Stimulated activated memory B cell treated with anti-CD40 and anti-IgM and Interleukin-4, amounts not matched to agents 10 μg/mL and 1 μg/mL and 100 μg/mL, for 72 hours (primary cell): Measurements from ENCODE around the gene CUL4B.
A peak's percentile ranks its signal among the peaks of the same experiment; 100 is the strongest.
"Not testable (repeated sequence)": the region's sequence is repeated elsewhere in the genome, so short reads cannot be mapped to it uniquely, and the experiment has no call there.

Source experiments
- ATAC-seq: fragments of 150-1000 bp; cut with Tn5 transposase; 2 replicates; pipeline ENCODE4 v1.10.0; 2021
- H3K27ac Mint-ChIP-seq: one replicate; pipeline ENCODE4 v1.8.0; 2022; ENCODE audit warnings: mild to moderate bottlenecking, mixed read lengths
- H3K27me3 Mint-ChIP-seq: one replicate; pipeline ENCODE4 v1.8.0; 2022; ENCODE audit warnings: mixed read lengths
- H3K36me3 Mint-ChIP-seq: one replicate; pipeline ENCODE4 v1.8.0; 2022; ENCODE audit warnings: mixed read lengths
- H3K4me1 Mint-ChIP-seq: one replicate; pipeline ENCODE4 v1.8.0; 2022; ENCODE audit warnings: mixed read lengths
- H3K4me3 Mint-ChIP-seq: one replicate; pipeline ENCODE4 v1.8.0; 2022; ENCODE audit warnings: mild to moderate bottlenecking, moderate library complexity, mixed read lengths
- H3K9me3 Mint-ChIP-seq: one replicate; pipeline ENCODE4 v1.8.0; 2022; ENCODE audit warnings: mixed read lengths

CUL4B gene

DNA sequence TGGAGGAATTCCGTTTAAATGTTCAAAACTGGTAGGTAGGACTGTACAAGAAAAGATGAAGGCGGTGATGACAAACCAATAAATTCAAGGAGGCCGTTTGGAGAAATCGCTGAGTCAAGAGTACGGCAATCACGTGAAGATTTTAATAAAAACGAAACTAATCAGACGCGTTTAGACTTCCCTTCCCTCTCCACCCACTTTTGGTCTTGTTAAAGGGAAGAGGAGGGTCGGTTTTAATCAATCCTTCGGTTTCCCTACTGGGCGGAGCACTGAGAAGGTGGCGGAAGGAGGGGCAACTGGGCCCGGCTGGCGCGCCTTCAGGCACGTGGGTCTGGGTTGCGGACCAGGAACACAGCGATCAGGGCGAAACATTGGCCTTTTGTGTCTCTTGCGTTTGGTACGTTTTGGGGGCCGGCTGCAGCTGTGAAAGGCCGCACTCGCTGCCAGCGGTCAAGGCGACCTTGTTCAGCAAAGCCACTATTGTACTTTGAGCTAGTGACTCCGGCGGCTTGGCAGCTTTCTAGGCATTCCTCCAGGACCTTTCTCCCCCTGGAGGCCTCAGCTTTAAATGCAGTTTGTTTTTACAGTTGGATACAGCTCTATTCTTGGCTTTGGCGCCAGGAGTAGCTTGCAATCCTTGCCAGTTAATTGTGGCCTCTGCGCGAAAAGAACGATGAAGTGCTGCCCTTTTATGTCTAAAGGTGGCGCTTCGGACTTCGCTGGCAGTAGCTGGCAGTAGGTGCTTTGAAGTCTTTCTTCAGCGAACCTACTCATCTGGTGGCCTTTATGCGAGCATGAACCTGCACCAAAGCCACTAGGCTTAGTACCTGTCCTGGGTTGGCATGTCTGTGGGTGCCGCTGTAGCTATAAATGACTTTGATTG is 74.9 kb downstream of the CUL4B start:
- peak overlapping the region; percentile 81 for H3K4me3 Mint-ChIP-seq
- H3K4me1 Mint-ChIP-seq, result peaks cover 5% of the 10 kb centered on the region
- H3K27me3 Mint-ChIP-seq, result no peaks in the 10 kb centered on the region
- peak overlapping the region; percentile 75 for H3K27ac Mint-ChIP-seq
- peak; percentile 86 for ATAC-seq
- no peaks in the 10 kb centered on the region for H3K36me3 Mint-ChIP-seq
- no peaks in the 10 kb centered on the region for H3K9me3 Mint-ChIP-seq

DNA sequence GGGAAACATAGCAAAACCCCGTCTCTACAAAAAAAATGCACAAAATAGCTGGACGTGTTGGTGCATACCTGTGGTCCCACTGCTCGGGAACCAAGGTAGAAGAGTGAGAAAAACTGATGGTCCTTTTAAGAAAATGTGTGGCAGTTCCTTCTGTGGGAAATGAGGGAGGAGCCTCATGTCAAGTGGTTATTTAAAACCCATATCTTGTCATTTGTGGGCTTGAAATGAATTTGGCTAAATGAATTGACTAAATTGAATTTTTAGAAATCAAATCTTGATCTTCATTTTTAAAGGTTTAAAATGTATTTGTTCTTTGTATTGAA is 75.5 kb downstream of the CUL4B start:
- no peaks in the 10 kb centered on the region for H3K36me3 Mint-ChIP-seq
- H3K27me3 Mint-ChIP-seq, result no peaks in the 10 kb centered on the region
- peaks cover 5% of the 10 kb centered on the region for H3K4me1 Mint-ChIP-seq
- ATAC-seq, result no peak
- H3K9me3 Mint-ChIP-seq, result no peaks in the 10 kb centered on the region
- H3K4me3 Mint-ChIP-seq, result peak overlapping the region; percentile 81
- H3K27ac Mint-ChIP-seq, result peak overlapping the region; percentile 75

DNA sequence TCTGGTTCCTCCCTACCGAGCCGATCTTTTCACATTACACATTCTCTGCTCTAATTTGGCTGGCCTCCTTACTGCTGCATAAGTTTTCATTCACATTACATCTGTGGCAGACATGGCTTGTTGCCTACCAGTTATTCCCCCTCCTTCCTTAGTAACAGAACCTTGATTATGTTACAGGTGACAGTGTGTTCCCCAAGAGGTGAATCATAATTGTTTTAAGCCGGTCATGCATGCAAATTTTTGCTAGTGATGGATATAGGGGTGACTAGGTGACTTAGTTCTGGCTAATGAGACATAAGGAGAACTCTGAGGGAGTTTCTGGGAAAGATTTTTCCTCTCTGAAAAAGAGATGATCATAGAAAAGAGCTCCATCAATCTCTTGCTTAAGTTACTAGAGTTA is 83.3 kb downstream of the CUL4B start:
- Mint-ChIP-seq H3K9me3 (no peaks in the 10 kb centered on the region), H3K27me3 (no peaks in the 10 kb centered on the region), H3K4me3 (no peak overlapping the region), H3K4me1 (no peaks in the 10 kb centered on the region), H3K36me3 (no peaks in the 10 kb centered on the region), H3K27ac (no peak overlapping the region)
- ATAC-seq, result no peak

DNA sequence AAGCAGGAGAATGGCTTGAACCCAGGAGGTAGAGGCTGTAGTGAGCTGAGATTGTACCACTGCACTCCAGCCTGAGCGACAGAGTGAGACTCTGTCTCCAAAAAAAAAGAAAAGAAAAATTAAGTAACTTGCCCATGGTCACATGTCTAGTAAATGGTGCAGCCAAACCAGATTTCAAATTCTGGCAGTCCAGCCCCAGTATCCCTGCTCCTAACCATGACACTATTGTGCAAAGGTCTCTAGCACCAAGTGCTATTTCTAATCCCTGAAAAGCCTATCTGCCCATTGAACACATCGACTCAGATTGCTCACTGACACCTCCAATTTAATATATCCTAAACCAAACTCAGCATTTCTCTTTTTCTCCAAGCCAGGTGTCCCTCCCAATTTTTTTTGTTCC is 84.0 kb downstream of the CUL4B start:
- H3K36me3 Mint-ChIP-seq, result no peaks in the 10 kb centered on the region
- H3K4me1 Mint-ChIP-seq, result no peaks in the 10 kb centered on the region
- no peak overlapping the region for H3K4me3 Mint-ChIP-seq
- no peaks in the 10 kb centered on the region for H3K9me3 Mint-ChIP-seq
- H3K27me3 Mint-ChIP-seq, result no peaks in the 10 kb centered on the region
- no peak overlapping the region for H3K27ac Mint-ChIP-seq
- ATAC-seq, result no peak

- not testable (repeated sequence) for H3K9me3 Mint-ChIP-seq, H3K36me3 Mint-ChIP-seq, H3K27ac Mint-ChIP-seq, ATAC-seq, H3K4me1 Mint-ChIP-seq, H3K4me3 Mint-ChIP-seq, H3K27me3 Mint-ChIP-seq
Observed at GRCh38 chrX:120475447-120475846, 85.3 kb downstream of the CUL4B start.
